DOHH2 (cell line): ENCODE results near the gene TPST1.
"Not testable (repeated sequence)": the region's sequence is repeated elsewhere in the genome, so short reads cannot be mapped to it uniquely, and the experiment has no call there.

Experiments used
- EZH2phosphoT487 ChIP-seq: fragments of 200-600 bp; sonication (generic); IDR thresholded peaks from 2 replicates; pipeline ENCODE4 v1.6.1; 2017; ENCODE audit warnings: borderline replicate concordance, mild to moderate bottlenecking, antibody characterized with exemption, low read length, moderate library complexity, mixed read lengths
- TF ChIP-seq, protein P1 (sequence below): fragments of 200-600 bp; sonication (generic); IDR thresholded peaks from one replicate; pipeline ENCODE4 v1.5.1; 2014; ENCODE audit warnings: antibody characterized with exemption, mild to moderate bottlenecking, low read depth, low read length; ENCODE audit not compliant: poor library complexity, severe bottlenecking

DNA sequence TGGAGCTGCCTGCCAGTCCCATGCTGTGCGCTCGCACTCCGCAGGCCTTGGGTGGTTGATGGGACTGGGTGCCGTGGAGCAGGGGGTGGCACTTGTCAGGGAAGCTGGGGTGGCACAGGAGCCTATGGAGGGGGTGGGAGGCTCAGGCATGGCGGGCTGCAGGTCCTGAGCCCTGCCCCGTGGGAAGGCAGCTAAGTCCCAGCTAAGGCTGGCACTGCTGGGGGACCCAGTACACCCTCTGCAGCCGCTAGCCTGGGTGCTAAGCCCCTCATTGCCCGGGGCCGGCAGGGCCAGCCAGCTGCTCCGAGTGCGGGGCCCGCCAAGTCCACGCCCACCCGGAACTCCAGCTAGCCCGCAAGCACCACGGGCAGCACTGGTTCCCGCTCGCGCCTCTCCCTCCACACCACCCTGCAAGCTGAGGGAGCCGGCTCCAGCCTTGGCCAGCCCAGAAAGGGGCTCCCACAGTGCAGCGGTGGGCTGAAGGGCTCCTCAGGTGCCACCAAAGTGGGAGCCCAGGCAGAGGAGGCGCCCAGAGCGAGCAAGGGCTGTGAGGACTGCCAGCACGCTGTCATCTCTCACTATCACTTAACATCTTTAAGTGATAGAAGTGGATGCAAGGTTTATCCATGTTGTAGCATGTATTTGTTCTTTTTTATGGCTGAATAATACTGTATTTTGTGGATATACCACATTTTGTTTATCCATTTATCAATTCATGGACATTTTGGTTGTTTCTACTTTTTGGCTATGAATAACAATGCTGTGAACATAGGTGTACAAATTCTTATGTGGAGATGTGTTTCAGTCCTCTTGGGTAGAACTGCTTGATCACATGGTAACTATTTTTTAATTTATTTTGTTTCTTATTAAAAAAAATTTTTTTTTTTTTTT is 26.4 kb downstream of the TPST1 start:
- TF ChIP-seq, protein P1, sequence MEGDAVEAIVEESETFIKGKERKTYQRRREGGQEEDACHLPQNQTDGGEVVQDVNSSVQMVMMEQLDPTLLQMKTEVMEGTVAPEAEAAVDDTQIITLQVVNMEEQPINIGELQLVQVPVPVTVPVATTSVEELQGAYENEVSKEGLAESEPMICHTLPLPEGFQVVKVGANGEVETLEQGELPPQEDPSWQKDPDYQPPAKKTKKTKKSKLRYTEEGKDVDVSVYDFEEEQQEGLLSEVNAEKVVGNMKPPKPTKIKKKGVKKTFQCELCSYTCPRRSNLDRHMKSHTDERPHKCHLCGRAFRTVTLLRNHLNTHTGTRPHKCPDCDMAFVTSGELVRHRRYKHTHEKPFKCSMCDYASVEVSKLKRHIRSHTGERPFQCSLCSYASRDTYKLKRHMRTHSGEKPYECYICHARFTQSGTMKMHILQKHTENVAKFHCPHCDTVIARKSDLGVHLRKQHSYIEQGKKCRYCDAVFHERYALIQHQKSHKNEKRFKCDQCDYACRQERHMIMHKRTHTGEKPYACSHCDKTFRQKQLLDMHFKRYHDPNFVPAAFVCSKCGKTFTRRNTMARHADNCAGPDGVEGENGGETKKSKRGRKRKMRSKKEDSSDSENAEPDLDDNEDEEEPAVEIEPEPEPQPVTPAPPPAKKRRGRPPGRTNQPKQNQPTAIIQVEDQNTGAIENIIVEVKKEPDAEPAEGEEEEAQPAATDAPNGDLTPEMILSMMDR, result not testable (repeated sequence)
- TF ChIP-seq EZH2phosphoT487, result not testable (repeated sequence)
